ENCODE data around the gene LIN37.

GRCh38 chr19:35716801-35717664 is 31.3 kb upstream of the LIN37 start:
- TF ChIP-seq EZH2 (IDR thresholded peaks at IDR 0.05) (no peak), POLR2AphosphoS5 (IDR thresholded peaks at IDR 0.05; ENCODE audit: borderline replicate concordance, low read depth, low read length) (peak; percentile 58; the same call in 1 of the 2 replicates)

All from SK-N-MC (cell line).